HEK293 (cell line): ENCODE measurements around the gene IQSEC1.
A peak's percentile ranks its signal among the peaks of the same experiment; 100 is the strongest.

Experiments used
- CTCF ChIA-PET: fragments of 350-600 bp; formaldehyde crosslinking; extraction: SDS; loops from one replicate; lab custom pipeline; 2021; ENCODE audit warnings: antibody characterized with exemption; lab: Yijun Ruan, JAX
- POLR2A ChIA-PET: fragments of 300-600 bp; formaldehyde crosslinking; extraction: SDS; loops from one replicate; lab custom pipeline; 2020; ENCODE audit warnings: antibody characterized with exemption, inconsistent platforms; lab: Yijun Ruan, JAX
- H3K27ac ChIP-seq: fragments of 200-500 bp; sonication (Bioruptor generic); 2 replicates; pipeline ENCODE4 v1.5.1; 2014; ENCODE audit warnings: low read depth, low read length, control low read depth, inconsistent platforms; ENCODE audit errors: extremely low read depth
- H3K36me3 ChIP-seq, 2 experiments: fragments of 200-500 bp in 1 of 2; sonication (Bioruptor generic) in 1 of 2; 1 replicate in 1 of 2; 2 replicates in 1 of 2; pipeline ENCODE4 v1.5.1; 2014 to 2017; ENCODE audit warnings: inconsistent platforms in 2 of 2, low read length in 2 of 2; ENCODE audit not compliant: control insufficient read depth in 2 of 2, insufficient read depth in 1 of 2
- H3K4me1 ChIP-seq: fragments of 200-500 bp; sonication (Bioruptor generic); 2 replicates; pipeline ENCODE4 v1.5.1; 2014; ENCODE audit warnings: mild to moderate bottlenecking, low read length, inconsistent platforms; ENCODE audit not compliant: control insufficient read depth, insufficient read depth
- H3K4me3 ChIP-seq: 2 replicates; pipeline ENCODE4 v1.5.1; 2011; ENCODE audit warnings: low read depth, mild to moderate bottlenecking, control low read depth, low read length, moderate library complexity
- H3K9me3 ChIP-seq: fragments of 200-500 bp; sonication (Bioruptor generic); 2 replicates; pipeline ENCODE4 v1.5.1; 2014; ENCODE audit warnings: low read depth, low read length, inconsistent platforms; ENCODE audit not compliant: control insufficient read depth, insufficient read depth
- EGR2 ChIP-seq: fragments of 450-650 bp; formaldehyde crosslinking; IDR thresholded peaks from 2 replicates; pipeline ENCODE4 v1.5.1; 2016; ENCODE audit warnings: low read depth, missing biosample characterization, missing genetic modification characterization
- GLIS1 ChIP-seq: fragments of 450-650 bp; formaldehyde crosslinking; IDR thresholded peaks from 2 replicates; pipeline ENCODE4 v1.5.1; 2016; ENCODE audit warnings: missing biosample characterization, missing genetic modification characterization
- KLF17 ChIP-seq: fragments of 450-650 bp; formaldehyde crosslinking; IDR thresholded peaks from 2 replicates; pipeline ENCODE4 v1.5.1; 2016; ENCODE audit warnings: missing biosample characterization, missing genetic modification characterization
- KLF8 ChIP-seq: fragments of 450-650 bp; formaldehyde crosslinking; IDR thresholded peaks from 2 replicates; pipeline ENCODE4 v1.5.1; 2016; ENCODE audit warnings: missing biosample characterization, missing genetic modification characterization
- OSR2 ChIP-seq: fragments of 450-650 bp; formaldehyde crosslinking; IDR thresholded peaks from 2 replicates; pipeline ENCODE4 v1.5.1; 2016; ENCODE audit warnings: missing biosample characterization, missing genetic modification characterization
- REPIN1 ChIP-seq: fragments of 450-650 bp; formaldehyde crosslinking; IDR thresholded peaks from 2 replicates; pipeline ENCODE4 v1.5.1; 2017; ENCODE audit warnings: missing biosample characterization, missing genetic modification characterization, low read depth
- ZFHX2 ChIP-seq: fragments of 450-650 bp; formaldehyde crosslinking; conservative IDR thresholded peaks from 2 replicates; pipeline ENCODE4 v1.5.1; 2016; ENCODE audit warnings: missing biosample characterization, missing genetic modification characterization
- ZFP41 ChIP-seq: fragments of 450-650 bp; formaldehyde crosslinking; IDR thresholded peaks from 2 replicates; pipeline ENCODE4 v1.5.1; 2016; ENCODE audit warnings: missing biosample characterization, missing genetic modification characterization, borderline replicate concordance
- ZIC2 ChIP-seq: fragments of 450-650 bp; formaldehyde crosslinking; IDR thresholded peaks from 2 replicates; pipeline ENCODE4 v1.5.1; 2016; ENCODE audit warnings: missing biosample characterization, missing genetic modification characterization
- ZNF24 ChIP-seq: fragments of 450-650 bp; formaldehyde crosslinking; IDR thresholded peaks from 2 replicates; pipeline ENCODE4 v1.5.1; 2016; ENCODE audit warnings: missing biosample characterization, missing genetic modification characterization
- ZNF324 ChIP-seq: fragments of 450-650 bp; formaldehyde crosslinking; IDR thresholded peaks from 2 replicates; pipeline ENCODE4 v1.5.1; 2016; ENCODE audit warnings: missing biosample characterization, missing genetic modification characterization
- ZNF518A ChIP-seq: fragments of 450-650 bp; formaldehyde crosslinking; conservative IDR thresholded peaks from 2 replicates; pipeline ENCODE4 v1.5.1; 2016; ENCODE audit warnings: low read depth, missing biosample characterization, missing genetic modification characterization
- ZNF521 ChIP-seq: fragments of 450-650 bp; formaldehyde crosslinking; IDR thresholded peaks from 2 replicates; pipeline ENCODE4 v1.5.1; 2017; ENCODE audit warnings: missing biosample characterization, mild to moderate bottlenecking, missing genetic modification characterization
- ZNF626 ChIP-seq: fragments of 450-650 bp; sonication (Bioruptor Pico); formaldehyde crosslinking; IDR thresholded peaks from 2 replicates; pipeline ENCODE4 v1.5.1; 2018; ENCODE audit warnings: missing biosample characterization, missing genetic modification characterization, inconsistent platforms
- ZNF747 ChIP-seq: fragments of 450-650 bp; formaldehyde crosslinking; IDR thresholded peaks from 2 replicates; pipeline ENCODE4 v1.5.1; 2016; ENCODE audit warnings: missing biosample characterization, missing genetic modification characterization
- ZNF776 ChIP-seq: fragments of 450-650 bp; formaldehyde crosslinking; IDR thresholded peaks from 2 replicates; pipeline ENCODE4 v1.5.0; 2017; ENCODE audit warnings: missing biosample characterization, missing genetic modification characterization, borderline replicate concordance
- ZNF792 ChIP-seq: fragments of 450-650 bp; formaldehyde crosslinking; IDR thresholded peaks from 2 replicates; pipeline ENCODE4 v1.5.1; 2016; ENCODE audit warnings: missing biosample characterization, missing genetic modification characterization
- ZNF843 ChIP-seq: fragments of 450-650 bp; formaldehyde crosslinking; IDR thresholded peaks from 2 replicates; pipeline ENCODE4 v1.5.1; 2016; ENCODE audit warnings: missing biosample characterization, missing genetic modification characterization

Gene IQSEC1

GRCh38 chr3:13019243-13020095 lies 53.8 kb downstream of the IQSEC1 start:
- POLR2A ChIA-PET, result no interaction called here
- Histone ChIP-seq H3K4me3 (no peak overlapping the region), H3K27ac (no peak overlapping the region), H3K36me3 (no peaks in the 10 kb centered on the region), H3K4me1 (no peaks in the 10 kb centered on the region; the same call in 1 of the 2 replicates), H3K9me3 (no peaks in the 10 kb centered on the region)
- CTCF ChIA-PET, result interaction anchor here (0.6 to 1.0 kb wide), 3 partner anchors 9 to 301 kb away, joined by 3 read pairs; no protein-coding TSS in a partner anchor
- TF ChIP-seq ZFHX2 (tag by site-specific recombination), result no peak
- no peak for TF ChIP-seq ZNF792 (tag by site-specific recombination)
- no peak for TF ChIP-seq KLF8 (tag by site-specific recombination)
- TF ChIP-seq ZNF518A (tag by site-specific recombination), result no peak
- no peak for TF ChIP-seq ZNF324
- TF ChIP-seq REPIN1 (tag by site-specific recombination), result no peak

GRCh38 chr3:13018561-13019242 lies 54.5 kb downstream of the IQSEC1 start:
- Histone ChIP-seq H3K36me3 (no peaks in the 10 kb centered on the region), H3K4me3 (no peak overlapping the region), H3K4me1 (no peaks in the 10 kb centered on the region; the same call in 1 of the 2 replicates), H3K9me3 (no peaks in the 10 kb centered on the region), H3K27ac (no peak overlapping the region)
- CTCF ChIA-PET, result interaction anchor here (0.6 to 0.7 kb wide), 3 partner anchors 10 to 438 kb away, joined by 3 to 5 read pairs (median 3); no protein-coding TSS in a partner anchor
- TF ChIP-seq ZNF626 (tag by site-specific recombination), result no peak
- no peak for TF ChIP-seq ZNF521 (tag by site-specific recombination)
- POLR2A ChIA-PET, result no interaction called here

- POLR2A ChIA-PET, result no interaction called here
- CTCF ChIA-PET, result interaction anchor here (0.6 to 0.7 kb wide), 2 partner anchors 439 to 594 kb away, joined by 4 to 5 read pairs; no protein-coding TSS in a partner anchor
Measured at GRCh38 chr3:13018043-13018451, 55.2 kb downstream of the IQSEC1 start.

More at GRCh38 chr3:13018043-13018451, 55.2 kb downstream of the IQSEC1 start:
- no peaks in the 10 kb centered on the region for H3K9me3 ChIP-seq
- H3K36me3 ChIP-seq, result no peaks in the 10 kb centered on the region
- H3K4me3 ChIP-seq, result no peak overlapping the region
- TF ChIP-seq ZNF24 (tag by site-specific recombination) (no peak), ZNF776 (tag by site-specific recombination) (no peak), OSR2 (0 out of 2 replicates have a peak, but pooled peaks have one; percentile 14), ZIC2 (tag by site-specific recombination) (peak; percentile 97), GLIS1 (tag by site-specific recombination) (peak; percentile 89), ZNF843 (tag by site-specific recombination) (no peak), ZFHX2 (tag by site-specific recombination) (peak; percentile 86), ZFP41 (tag by site-specific recombination) (no peak), EGR2 (peak; percentile 55; the same call in 1 of the 2 replicates), KLF17 (tag by site-specific recombination) (no peak), ZNF747 (tag by site-specific recombination) (no peak)
- TF ChIP-seq, all 188 proteins: peak for 5
- H3K27ac ChIP-seq, result no peak overlapping the region
- H3K4me1 ChIP-seq, result no peaks in the 10 kb centered on the region; the same call in 1 of the 2 replicates
